Activated naive CD8-positive, alpha-beta T cell treated with anti-CD3 and anti-CD28 coated beads, Interleukin-2, amount 50 U/mL, for 16 hours (primary cell): ENCODE results near the gene FCN2.

Experiments used
- DNase-seq: peaks from one replicate; pipeline ENCODE4 v3.0.0-alpha.2; 2020; ENCODE audit warnings: low read depth, low spot score

Gene FCN2

DNA sequence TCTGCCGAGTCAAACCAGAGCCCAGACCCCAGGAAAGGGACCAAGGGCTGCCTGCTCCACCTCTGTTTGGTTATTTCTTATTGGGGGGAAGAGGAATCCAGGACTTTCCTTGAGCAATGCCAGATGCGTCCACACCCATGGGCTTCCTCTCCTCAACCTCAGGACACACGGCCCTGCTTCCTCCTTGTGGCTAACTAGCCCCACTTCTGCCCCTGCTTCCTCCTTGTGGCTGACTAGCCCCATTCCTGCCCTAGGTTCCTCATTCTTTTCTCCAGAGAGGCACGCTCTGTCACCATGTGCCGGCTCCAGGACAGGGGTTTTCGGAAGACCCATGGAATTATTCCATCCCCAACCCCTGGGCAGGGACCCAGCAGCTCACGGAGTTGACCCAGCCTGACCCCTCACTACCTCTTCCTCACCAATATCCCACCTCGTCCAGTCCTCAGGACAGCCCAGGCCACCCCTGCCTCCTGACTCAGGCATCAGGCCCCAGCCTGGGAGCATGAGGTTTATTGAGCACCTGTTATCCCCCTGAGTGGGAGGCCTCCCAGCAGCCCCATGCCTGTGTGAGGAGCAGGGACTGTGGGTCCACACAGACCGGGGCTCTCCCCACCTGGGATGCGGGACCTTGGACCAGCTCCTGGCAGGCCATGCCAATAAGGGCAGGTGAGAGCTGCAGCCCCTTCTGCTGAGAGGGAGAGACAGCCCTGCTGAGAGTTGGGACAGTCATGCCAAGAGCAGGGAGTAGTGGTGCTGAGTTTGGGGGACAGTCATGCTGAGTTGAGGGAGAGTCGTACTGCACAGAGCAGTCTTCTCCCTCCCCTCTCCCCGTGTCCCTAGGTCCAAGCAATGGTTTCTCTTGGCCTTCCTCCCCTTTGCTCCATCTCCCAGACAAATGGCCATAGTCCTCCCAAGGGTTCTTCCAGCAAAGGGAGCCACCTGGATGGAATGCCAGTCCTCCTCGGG, 48.9 kb downstream of the FCN2 start:
- DNase-seq = no peak

DNA sequence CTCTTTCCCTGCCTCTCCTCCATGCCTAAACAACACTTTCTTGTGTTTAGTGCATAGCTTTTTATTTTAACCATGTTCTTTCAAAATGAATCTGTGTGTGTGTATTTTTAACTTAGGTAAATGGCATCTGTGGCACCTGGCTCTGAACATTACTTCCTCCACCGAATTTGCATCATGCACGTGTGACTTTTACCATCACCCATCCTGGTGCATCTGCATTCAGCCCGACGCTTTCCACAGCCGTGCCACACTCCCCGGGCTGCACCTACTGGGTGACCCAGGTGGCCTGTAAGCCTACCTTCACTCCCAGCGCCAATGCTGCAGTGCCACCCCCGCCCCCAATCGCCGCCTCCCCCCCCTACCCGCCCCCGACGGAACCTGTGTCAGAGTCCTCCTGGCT, 49.8 kb downstream of the FCN2 start:
- DNase-seq = no peak

DNA sequence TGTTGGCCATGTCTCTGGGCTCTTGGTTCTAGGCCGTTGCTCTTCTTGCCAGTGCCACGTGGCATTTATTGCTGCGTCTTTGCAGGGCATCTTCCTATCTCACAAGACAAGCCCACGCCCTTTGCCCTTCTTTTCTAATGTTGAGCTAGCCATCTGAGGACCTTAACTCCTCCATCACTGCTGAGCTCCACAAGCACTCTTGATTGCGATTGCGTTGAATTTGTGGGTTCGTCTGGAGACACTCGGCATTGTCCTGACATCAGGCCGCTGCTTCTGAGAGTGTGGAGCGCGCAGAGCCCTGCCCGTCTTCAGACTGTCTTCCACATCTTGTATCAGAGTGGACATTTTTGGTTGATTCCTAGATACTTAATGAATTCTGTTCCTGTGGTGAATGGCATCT, 51.6 kb downstream of the FCN2 start:
- DNase-seq = no peak

DNA sequence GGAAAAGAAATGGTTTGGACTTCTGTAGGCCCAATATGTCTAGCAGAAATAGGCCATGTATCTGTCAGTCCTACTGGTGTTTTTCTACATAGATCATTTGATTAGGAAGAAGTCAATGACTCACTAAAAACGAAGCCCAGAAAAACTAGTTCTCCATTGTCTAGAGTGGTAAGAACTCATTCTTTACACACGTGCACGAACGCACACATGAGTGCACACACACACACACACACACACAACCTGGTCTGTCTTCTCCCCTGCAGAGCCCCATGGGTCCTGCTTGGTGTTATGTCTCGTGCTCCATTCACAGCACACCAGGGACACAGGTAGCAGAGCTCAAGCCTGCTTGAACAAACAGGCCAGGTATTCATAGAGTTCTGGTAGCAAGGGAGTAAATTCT, 52.0 kb downstream of the FCN2 start:
- no peak for DNase-seq

DNA sequence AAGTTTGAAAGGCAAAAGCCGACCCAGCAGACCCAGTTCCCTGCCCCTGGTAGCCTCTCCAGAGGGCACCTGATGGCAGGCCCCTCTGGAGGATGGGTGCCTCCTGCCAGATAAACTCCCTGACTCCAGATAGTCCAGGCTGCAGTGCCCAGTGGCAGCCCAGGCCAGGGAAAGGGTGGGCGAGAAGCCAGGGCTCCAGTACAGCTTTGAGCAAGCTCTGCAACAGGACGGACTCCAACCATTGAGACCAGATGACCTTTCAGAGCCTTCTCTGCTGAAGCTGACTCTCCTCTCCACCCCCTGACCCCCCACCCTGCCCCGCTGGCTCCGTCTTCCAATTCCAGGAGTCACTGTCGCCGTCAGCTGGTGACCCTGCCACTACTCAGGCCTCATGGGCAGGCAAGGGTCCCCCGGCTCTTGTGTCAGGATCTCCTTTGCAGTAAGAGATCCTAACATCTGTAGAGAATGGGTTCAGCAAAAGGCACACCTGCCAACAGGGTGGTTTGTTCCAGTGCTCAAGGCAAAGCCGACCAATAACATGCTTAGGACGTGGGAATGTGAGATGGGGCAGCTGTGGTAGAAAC, 52.6 kb downstream of the FCN2 start:
- no peak for DNase-seq

DNA sequence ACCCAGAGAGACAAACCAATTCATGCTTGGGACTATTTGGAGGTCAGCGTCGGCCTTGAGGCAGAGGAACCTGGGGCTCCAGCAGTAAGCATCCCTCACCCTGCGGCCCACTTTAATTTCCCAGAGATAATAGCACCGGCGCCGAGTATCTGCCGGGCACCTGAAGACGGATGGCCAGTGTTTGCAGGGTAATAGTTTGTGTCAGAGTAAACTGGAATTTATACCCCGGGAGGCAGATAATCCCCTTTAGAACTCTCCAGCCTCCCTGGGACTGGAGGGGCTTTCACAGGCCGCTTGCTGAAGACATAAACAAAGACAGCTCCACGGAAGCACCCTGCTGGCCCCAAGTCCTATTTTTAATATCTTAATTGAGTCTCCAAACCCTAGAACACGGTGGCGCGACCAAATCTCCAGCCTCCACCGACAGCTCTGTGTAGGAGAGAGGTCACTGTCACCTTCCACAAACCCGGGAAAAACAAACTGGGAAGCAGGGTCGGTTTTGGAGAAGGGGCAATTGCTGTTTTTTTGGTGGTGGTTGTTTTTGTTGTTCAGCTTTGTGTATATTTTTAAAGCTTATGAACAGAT, 54.5 kb downstream of the FCN2 start:
- DNase-seq = no peak

DNA sequence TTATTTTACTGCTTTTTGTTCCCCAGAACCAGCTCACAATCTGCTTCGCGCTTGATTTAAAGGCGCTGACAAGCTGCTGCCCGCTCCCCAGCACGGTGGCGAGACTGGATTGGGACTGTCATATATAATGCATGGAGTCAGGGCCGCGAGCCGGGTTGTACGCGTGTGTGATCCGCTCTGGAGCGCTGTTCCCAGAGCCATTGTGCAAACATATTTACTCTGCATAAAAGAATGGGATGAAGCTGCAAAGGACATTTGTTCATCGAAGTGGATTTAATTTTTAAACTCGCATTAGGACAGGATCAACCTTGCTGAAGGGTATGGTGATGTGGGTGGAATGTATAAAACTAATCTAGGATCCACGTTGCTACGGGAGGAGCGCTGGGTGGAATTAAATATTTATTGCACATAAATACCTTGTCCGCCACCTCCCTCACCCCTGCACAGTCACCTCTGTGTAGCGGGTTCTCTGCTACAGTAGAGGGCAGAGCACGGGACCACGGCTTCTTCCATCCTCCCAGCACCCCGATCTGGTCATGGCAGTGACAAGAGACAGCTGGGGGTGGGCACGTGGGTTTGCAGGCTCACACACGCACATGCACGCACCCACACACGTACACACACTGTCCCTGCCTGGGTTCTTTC, 55.2 kb downstream of the FCN2 start:
- DNase-seq = no peak

DNA sequence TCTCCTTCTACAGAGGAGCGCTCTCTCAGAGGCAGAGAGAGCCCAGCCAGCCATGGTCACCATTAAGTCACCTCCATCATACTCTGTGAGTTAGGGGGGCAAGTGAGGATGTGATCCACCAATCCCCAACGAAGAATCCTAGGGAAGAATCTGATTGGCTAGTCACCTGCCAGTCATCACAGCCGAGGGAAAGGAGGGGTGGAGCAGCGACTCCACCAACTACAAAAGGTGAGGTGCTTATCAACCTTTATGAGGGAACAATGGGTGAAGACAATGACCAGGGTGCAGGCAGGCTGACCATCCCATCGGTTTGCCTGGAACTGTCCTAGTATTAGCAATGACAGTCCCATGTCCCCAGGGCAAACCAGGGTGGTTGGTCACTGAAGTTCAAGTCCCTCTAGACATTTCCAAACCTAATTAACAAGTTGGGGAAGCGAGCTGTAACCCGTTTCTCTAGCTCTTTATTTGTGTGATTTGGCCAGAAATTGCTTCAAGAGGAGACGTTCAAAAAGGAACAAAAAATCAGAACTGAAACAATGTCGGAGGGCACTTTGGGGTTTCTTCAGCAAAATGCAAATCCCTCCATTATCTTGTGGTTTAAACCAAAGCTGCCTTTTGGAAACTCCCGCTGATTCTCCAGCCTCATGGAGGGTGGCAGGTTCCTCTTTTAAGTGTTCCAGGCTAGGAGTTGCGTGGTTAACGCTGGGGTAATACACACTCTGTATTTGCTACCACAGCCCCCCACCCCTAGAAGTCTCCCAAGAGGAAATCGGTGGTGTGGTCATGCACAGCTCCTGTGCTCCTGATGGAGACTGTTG, 55.9 kb downstream of the FCN2 start:
- no peak for DNase-seq
